ENCODE measurements around the gene SPN.

The SPN gene

DNA sequence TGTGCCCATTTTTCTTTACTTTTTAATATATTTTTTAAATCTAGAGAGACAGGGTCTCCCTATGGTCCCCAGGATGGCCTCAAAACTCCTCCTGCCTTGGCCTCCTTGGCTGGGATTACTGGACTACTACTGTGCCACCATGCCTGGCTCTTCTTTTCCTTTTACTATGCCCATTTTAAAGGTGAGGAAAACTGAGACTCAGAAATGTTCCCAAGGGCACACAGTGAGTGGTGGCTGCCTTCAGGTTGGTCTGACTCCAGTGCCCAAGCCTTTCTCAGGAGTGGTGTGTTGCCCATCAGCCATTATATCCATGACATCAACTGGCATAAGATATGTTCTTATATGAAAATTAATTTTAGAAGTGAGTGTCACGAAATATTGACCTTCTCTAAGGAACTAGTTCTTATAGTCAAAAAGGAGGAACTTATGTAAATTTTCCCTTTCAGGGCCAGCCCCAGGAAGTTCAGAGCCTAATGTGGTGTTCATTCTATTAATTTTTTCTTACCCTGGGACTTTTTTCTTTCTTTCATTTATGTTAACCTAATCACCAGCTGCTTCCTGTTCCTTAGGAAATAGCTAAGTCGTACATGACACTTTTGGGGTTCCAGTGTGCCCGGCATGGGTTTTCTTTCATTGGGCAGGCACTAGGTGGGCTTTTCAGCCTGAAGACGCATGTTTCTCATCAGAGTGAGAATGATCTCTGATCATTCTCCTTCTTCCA is 17.9 kb upstream of the SPN start:
- TF ChIP-seq, protein P1, sequence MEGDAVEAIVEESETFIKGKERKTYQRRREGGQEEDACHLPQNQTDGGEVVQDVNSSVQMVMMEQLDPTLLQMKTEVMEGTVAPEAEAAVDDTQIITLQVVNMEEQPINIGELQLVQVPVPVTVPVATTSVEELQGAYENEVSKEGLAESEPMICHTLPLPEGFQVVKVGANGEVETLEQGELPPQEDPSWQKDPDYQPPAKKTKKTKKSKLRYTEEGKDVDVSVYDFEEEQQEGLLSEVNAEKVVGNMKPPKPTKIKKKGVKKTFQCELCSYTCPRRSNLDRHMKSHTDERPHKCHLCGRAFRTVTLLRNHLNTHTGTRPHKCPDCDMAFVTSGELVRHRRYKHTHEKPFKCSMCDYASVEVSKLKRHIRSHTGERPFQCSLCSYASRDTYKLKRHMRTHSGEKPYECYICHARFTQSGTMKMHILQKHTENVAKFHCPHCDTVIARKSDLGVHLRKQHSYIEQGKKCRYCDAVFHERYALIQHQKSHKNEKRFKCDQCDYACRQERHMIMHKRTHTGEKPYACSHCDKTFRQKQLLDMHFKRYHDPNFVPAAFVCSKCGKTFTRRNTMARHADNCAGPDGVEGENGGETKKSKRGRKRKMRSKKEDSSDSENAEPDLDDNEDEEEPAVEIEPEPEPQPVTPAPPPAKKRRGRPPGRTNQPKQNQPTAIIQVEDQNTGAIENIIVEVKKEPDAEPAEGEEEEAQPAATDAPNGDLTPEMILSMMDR (IDR thresholded peaks at IDR 0.05; ENCODE audit: insufficient read depth, low read length, poor library complexity, severe bottlenecking): no peak
- H3K36me3 ChIP-seq (ENCODE audit: control insufficient read depth, insufficient read depth, low read length): no peaks in the 10 kb centered on the region
- H3K27me3 ChIP-seq (replicated peaks; ENCODE audit: control insufficient read depth, insufficient read depth, low read length): no peaks in the 10 kb centered on the region
- no peak for DNase-seq (ENCODE audit: extremely low read depth, insufficient read length)
- no peak overlapping the region for H3K4me3 ChIP-seq (replicated peaks; ENCODE audit: low read depth, low read length)

DNA sequence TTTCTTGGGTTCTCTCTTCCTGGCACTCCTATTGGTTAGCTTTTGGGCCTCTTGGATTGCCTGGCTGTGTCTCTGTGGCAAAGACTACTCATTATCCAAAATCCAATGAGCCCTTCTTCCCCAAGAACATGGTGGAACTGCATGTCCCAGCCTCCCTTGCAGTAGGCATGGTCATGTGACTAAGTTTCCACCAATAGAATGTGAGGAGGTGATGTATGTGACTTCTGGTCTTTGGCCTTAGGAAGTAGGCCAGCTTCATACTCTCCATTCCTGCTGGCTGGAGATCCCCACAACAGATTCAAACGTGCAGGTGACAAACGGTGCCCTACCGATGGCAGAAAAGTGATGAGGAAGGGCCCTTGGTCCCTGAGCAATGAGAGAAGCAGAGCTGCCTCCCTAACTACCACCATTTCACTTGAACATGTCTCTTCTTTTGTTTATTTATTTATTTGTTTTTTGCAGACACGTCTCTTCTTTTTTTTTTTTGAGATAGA is 17.3 kb upstream of the SPN start:
- Histone ChIP-seq H3K36me3 (ENCODE audit: control insufficient read depth, insufficient read depth, low read length) (no peaks in the 10 kb centered on the region), H3K27me3 (replicated peaks; ENCODE audit: control insufficient read depth, insufficient read depth, low read length) (no peaks in the 10 kb centered on the region), H3K4me3 (replicated peaks; ENCODE audit: low read depth, low read length) (no peak overlapping the region)
- DNase-seq (ENCODE audit: extremely low read depth, insufficient read length): peak; percentile 56
- TF ChIP-seq, protein P1 (IDR thresholded peaks at IDR 0.05; ENCODE audit: insufficient read depth, low read length, poor library complexity, severe bottlenecking): no peak

DNA sequence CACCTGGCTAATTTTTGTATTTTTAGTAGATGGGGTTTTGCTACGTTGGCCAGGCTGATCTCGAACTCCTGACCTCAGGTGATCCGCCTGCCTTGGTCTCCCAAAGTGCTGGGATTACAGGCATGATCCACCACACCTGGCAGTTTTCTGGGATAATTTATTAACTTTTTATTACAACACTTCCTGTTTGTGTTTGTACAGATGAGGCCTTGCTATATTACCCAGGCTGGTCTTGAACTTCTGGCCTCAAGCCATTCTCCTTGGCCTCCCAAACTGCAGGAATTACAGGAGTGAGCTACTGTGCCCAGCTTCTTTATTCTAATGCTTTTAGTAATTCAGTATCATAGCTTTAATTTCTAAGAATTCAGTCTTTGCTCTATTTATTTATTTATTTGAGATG is 16.1 kb upstream of the SPN start:
- TF ChIP-seq, protein P1 (IDR thresholded peaks at IDR 0.05; ENCODE audit: insufficient read depth, low read length, poor library complexity, severe bottlenecking): no peak
- DNase-seq (ENCODE audit: extremely low read depth, insufficient read length): no peak
- no peaks in the 10 kb centered on the region for H3K27me3 ChIP-seq (replicated peaks; ENCODE audit: control insufficient read depth, insufficient read depth, low read length)
- H3K4me3 ChIP-seq (replicated peaks; ENCODE audit: low read depth, low read length): no peak overlapping the region
- no peaks in the 10 kb centered on the region for H3K36me3 ChIP-seq (ENCODE audit: control insufficient read depth, insufficient read depth, low read length)

DNA sequence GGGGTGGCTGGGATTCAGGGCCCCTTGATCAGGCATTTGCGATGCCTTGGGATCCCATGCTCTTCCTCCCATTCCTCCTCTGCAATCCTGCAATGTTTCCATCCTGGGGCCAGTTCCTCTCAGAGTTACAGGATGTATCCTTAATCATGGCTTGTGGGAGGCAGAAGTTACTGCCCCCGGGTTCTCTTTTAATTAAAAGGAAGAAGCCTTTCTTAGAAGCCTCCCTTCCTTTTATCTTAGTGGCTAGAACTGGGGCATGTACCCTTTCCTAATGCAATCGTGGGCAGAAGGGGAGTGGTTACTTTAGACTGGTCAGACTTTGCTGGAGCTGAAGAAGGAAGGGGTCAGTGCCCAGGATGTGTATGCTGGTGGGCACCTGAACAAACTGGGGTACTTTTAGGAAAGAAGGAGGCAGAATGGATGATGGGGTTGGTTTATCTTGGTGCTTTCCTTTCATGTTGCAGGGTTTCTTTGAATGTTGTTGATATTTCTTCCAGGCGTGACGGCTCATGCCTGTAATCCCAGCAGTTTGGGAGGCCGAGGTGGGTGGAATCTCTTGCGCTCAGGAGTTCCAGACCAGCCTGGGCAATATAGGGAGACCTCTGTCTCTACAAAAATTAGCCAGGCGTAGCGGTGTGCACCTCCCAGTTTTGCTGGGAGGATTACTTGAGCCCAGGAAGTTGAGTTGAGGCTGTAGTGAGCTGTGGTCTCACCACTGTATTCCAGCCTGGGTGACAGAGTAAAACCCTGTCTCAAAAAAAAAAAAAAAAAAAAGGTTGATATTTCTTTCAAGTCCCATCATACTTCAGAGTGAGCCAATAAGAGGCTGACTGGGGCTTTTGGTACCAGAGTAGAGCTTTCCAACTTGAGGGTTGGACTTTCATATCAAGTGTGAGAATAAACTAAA is 13.2 kb upstream of the SPN start:
- H3K36me3 ChIP-seq (ENCODE audit: control insufficient read depth, insufficient read depth, low read length): no peaks in the 10 kb centered on the region
- H3K27me3 ChIP-seq (replicated peaks; ENCODE audit: control insufficient read depth, insufficient read depth, low read length): no peaks in the 10 kb centered on the region
- TF ChIP-seq, protein P1 (IDR thresholded peaks at IDR 0.05; ENCODE audit: insufficient read depth, low read length, poor library complexity, severe bottlenecking): no peak
- DNase-seq (ENCODE audit: extremely low read depth, insufficient read length): no peak
- H3K4me3 ChIP-seq (replicated peaks; ENCODE audit: low read depth, low read length): no peak overlapping the region

DNA sequence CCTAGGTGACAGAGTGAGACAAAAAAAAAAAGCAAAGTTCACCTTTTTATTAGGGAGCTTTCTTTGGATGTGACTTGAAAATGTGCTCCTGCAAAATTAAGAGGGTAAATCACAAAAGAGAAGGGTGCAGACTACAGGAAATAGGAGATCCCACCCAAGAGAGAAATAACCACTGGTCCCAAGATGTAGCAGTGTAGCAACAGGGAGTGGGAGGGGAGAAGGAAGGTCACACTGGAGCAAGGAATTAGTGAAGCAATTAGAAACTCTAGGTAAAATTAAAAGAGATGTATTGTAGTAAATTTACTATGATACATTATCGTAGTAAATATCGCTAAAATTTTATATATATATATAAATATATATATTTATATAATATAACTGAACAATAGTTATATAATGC is 12.3 kb upstream of the SPN start:
- no peak overlapping the region for H3K4me3 ChIP-seq (replicated peaks; ENCODE audit: low read depth, low read length)
- DNase-seq (ENCODE audit: extremely low read depth, insufficient read length): no peak
- H3K27me3 ChIP-seq (replicated peaks; ENCODE audit: control insufficient read depth, insufficient read depth, low read length): no peaks in the 10 kb centered on the region
- TF ChIP-seq, protein P1 (IDR thresholded peaks at IDR 0.05; ENCODE audit: insufficient read depth, low read length, poor library complexity, severe bottlenecking): no peak
- no peaks in the 10 kb centered on the region for H3K36me3 ChIP-seq (ENCODE audit: control insufficient read depth, insufficient read depth, low read length)

Measured in GM06990 (cell line).